ENCODE data around the gene TRNP1. TPM values are rescaled to one million over a fixed set of nuclear protein-coding genes. Genes with fewer than 3 reads are reported as not detected.
"Not testable (repeated sequence)": the region's sequence is repeated elsewhere in the genome, so short reads cannot be mapped to it uniquely, and the experiment has no call there.

TRNP1 gene
- total and polyA plus RNA-seq, 10 of the 15 experiments (the other 5 are each of a cell fraction or from before 2014, with no cell fraction given): 0.13 TPM; not detected in 9

DNA sequence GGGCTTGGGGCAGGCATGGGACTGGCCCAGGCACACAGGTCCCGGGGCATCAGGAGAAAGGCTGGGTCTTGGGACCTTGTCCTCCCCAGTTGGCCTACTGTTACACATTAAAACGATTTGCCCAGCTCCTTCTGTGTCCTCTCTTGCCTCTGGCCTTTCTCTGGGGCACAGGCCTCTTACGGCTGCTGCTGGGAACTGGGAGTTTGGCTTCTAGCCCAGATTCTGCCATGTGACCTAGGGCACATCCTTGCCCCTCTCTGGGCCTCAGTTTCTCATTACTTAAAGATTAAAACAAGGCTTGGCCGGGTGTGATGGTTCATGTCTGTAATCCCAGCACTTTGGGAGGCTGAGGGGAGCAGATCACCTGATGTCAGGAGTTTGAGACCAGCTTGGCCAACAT, 47.2 kb upstream of the TRNP1 start:
- H3K4me3 ChIP-seq: no peak overlapping the region
- no TSS peak for BruUV-seq (replicated peaks)
- no peaks in the 10 kb centered on the region for H3K9me3 ChIP-seq (replicated peaks; ENCODE audit: control insufficient read depth, insufficient read depth, low read length)
- H3K36me3 ChIP-seq (ENCODE audit: control insufficient read depth in 2 of 2, insufficient read depth in 2 of 2, low read length in 1 of 2): peaks cover 11 to 27% of the 10 kb centered on the region in 2 experiments
- 100% methylated on average over 4 of the region's 4 CpGs for WGBS (ENCODE audit: insufficient coverage, insufficient replicate concordance, low lambda C conversion rate, missing lambda C conversion rate)
- H3K4me1 ChIP-seq (ENCODE audit: control insufficient read depth, insufficient read depth, low read length): no peaks in the 10 kb centered on the region
- in situ Hi-C loops (cut with MboI) (no loop called here), intact Hi-C loops (cut with micrococcal nuclease; ENCODE audit: unreplicated experiment) (no loop called here)
- FAIRE-seq (no peak), DNase-seq (ENCODE audit: low read depth, low spot score) (no peak), ATAC-seq (no peak)
- RAD21 ChIA-PET (ENCODE audit: unreplicated experiment): no interaction called here
- H3K27me3 ChIP-seq (replicated peaks in 1 of 2; ENCODE audit: control insufficient read depth in 2 of 2, insufficient read depth in 2 of 2, low read length in 1 of 2): no peaks in the 10 kb centered on the region
- no peak overlapping the region for H3K9ac ChIP-seq (ENCODE audit: control insufficient read depth, insufficient read depth, low read length)
- H3K27ac ChIP-seq (ENCODE audit: control insufficient read depth, insufficient read depth): no peak overlapping the region
- SMC1A ChIA-PET (ENCODE audit: uncharacterized antibody, unreplicated experiment): no interaction called here
- POLR2A ChIA-PET: no interaction called here
- H4K20me1 ChIP-seq (ENCODE audit: control insufficient read depth, insufficient read depth): no peaks in the 10 kb centered on the region; the same call in 1 of the 2 replicates
- TF ChIP-seq ZZZ3 (IDR thresholded peaks at IDR 0.05; ENCODE audit: control insufficient read depth, insufficient read length, low read depth) (no peak), HDAC2 (IDR thresholded peaks at IDR 0.05) (no peak)
- CTCF ChIA-PET: interaction anchor here (3.1 kb wide), 1 partner anchor 99 kb away, joined by 8 read pairs; no protein-coding TSS in a partner anchor
- no peak overlapping the region for H2AFZ ChIP-seq (ENCODE audit: control insufficient read depth, low read depth, low read length)
- no peaks in the 10 kb centered on the region for H3K79me2 ChIP-seq (ENCODE audit: control insufficient read depth, insufficient read depth, low read length)
- H3K4me2 ChIP-seq (ENCODE audit: control insufficient read depth, insufficient read depth): no peak overlapping the region

DNA sequence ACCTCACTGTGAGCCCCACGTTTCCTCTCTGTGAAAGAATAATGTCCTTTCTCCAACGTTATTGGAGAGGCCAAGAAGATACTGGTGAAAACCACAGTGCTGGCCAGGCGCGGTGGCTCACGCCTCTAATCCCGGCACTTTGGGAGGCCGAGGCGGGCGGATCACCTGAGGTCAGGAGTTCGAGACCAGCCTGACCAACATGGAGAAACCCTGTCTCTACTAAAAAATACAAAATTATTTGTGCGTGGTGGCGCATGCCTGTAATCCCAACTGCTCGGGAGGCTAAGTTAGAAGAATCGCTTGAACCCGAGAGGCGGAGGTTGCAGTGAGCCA, 44.8 kb upstream of the TRNP1 start:
- SMC1A ChIA-PET (ENCODE audit: uncharacterized antibody, unreplicated experiment); intact Hi-C loops (cut with micrococcal nuclease; ENCODE audit: unreplicated experiment); H3K27ac ChIP-seq (ENCODE audit: control insufficient read depth, insufficient read depth); H3K27me3 ChIP-seq (replicated peaks in 1 of 2; ENCODE audit: control insufficient read depth in 2 of 2, insufficient read depth in 2 of 2, low read length in 1 of 2); H3K9ac ChIP-seq (ENCODE audit: control insufficient read depth, insufficient read depth, low read length); DNase-seq (ENCODE audit: low read depth, low spot score); H3K4me3 ChIP-seq; H3K4me2 ChIP-seq (ENCODE audit: control insufficient read depth, insufficient read depth); ATAC-seq; in situ Hi-C loops (cut with MboI); RAD21 ChIA-PET (ENCODE audit: unreplicated experiment); BruUV-seq (replicated peaks); H3K9me3 ChIP-seq (replicated peaks; ENCODE audit: control insufficient read depth, insufficient read depth, low read length); H2AFZ ChIP-seq (ENCODE audit: control insufficient read depth, low read depth, low read length); H3K4me1 ChIP-seq (ENCODE audit: control insufficient read depth, insufficient read depth, low read length); FAIRE-seq; H4K20me1 ChIP-seq (ENCODE audit: control insufficient read depth, insufficient read depth); H3K79me2 ChIP-seq (ENCODE audit: control insufficient read depth, insufficient read depth, low read length): not testable (repeated sequence)
- WGBS (ENCODE audit: insufficient coverage, insufficient replicate concordance, low lambda C conversion rate, missing lambda C conversion rate): 91% methylated on average over 16 of the region's 16 CpGs
- ChIA-PET CTCF (interaction anchor here (1.2 kb wide), 1 partner anchor 9 kb away, joined by 3 read pairs; no protein-coding TSS in a partner anchor), POLR2A (interaction anchor here (0.6 kb wide), 1 partner anchor 348 kb away, joined by 3 read pairs; no protein-coding TSS in a partner anchor)
- peaks cover 4 to 17% of the 10 kb centered on the region in 2 experiments; a peak in 3 of 4 replicates for H3K36me3 ChIP-seq (ENCODE audit: control insufficient read depth in 2 of 2, insufficient read depth in 2 of 2, low read length in 1 of 2)

Data from GM12878 (cell line).